Uterus (tissue), 2 donors: ENCODE data around the gene CFAP74.

Source experiments
- CTCF ChIP-seq, 4 experiments: fragments of 200-600 bp in 2 of 4; fragments of 450-650 bp in 2 of 4; sonication (generic) in 2 of 4; IDR thresholded peaks; one replicate each; pipeline ENCODE4 v1.5.1; 2016 to 2019; ENCODE audit warnings: antibody characterized with exemption in 4 of 4, mild to moderate bottlenecking in 2 of 4, moderate library complexity in 1 of 4
- POLR2A ChIP-seq, 2 donors: fragments of 450-650 bp; IDR thresholded peaks; one replicate each; pipeline ENCODE4 v1.6.1; 2016; ENCODE audit warnings: antibody characterized with exemption in 2 of 2, mild to moderate bottlenecking in 1 of 2, moderate library complexity in 1 of 2

GRCh38 chr1:2003541-2004131, at the start of gene CFAP74:
- no peak for TF ChIP-seq CTCF (IDR thresholded peaks at IDR 0.05)
- no peak for TF ChIP-seq POLR2A (IDR thresholded peaks at IDR 0.05)
